ENCODE data around the gene LILRA5.

GRCh38 chr19:54271106-54271505 lies 41.9 kb downstream of the LILRA5 start:
- no peak for TF ChIP-seq CTCF (IDR thresholded peaks at IDR 0.05)
- TF ChIP-seq POLR2A (IDR thresholded peaks at IDR 0.05) = no peak
- no peak for TF ChIP-seq POLR2AphosphoS5 (IDR thresholded peaks at IDR 0.05)
